Esophagus mucosa (tissue), 1 donor: ENCODE data around the gene ZC3H7A. TPM values are rescaled to one million over a fixed set of nuclear protein-coding genes. Genes with fewer than 3 reads are reported as not detected.
"Not testable (repeated sequence)": the region's sequence is repeated elsewhere in the genome, so short reads cannot be mapped to it uniquely, and the experiment has no call there.

Experiments
- ATAC-seq: fragments of 200-7000 bp; cut with Tn5 transposase; one replicate; pipeline ENCODE4 v1.9.1; 2020
- total RNA-seq: library from RNA; stranded (reverse); gene quantifications from one replicate; pipeline ENCODE4 v1.2.4, GENCODE V29; 2023
- donor health status: DM: yes; HTN: yes; CAD: no.

The ZC3H7A gene
- total RNA-seq, 1 donor from 2014 or later: 19.4 TPM

GRCh38 chr16:11800382-11800718, 3.3 kb upstream of the ZC3H7A start:
- no peak for ATAC-seq

GRCh38 chr16:11799509-11800381, 2.7 kb upstream of the ZC3H7A start:
- no peak for ATAC-seq

GRCh38 chr16:11799017-11799381, 1.9 kb upstream of the ZC3H7A start:
- no peak for ATAC-seq

DNA sequence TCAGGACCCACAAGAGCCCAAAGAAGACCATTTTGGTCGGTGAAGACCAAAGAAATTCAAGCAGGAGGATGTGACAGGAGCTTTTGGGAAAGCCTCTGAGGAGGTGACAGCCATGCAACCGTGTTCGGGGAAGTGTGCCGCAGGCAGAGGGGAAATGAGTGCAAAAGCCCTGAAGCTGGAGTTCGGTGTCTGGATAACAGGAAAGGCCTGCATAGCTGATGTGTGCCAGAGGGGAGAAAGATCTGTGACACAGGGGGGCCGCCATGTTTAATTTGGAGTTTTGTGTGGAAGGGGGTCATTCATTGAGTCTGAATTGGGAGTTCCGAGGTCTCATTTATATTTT, 870 bp upstream of the ZC3H7A start:
- ATAC-seq: no peak

DNA sequence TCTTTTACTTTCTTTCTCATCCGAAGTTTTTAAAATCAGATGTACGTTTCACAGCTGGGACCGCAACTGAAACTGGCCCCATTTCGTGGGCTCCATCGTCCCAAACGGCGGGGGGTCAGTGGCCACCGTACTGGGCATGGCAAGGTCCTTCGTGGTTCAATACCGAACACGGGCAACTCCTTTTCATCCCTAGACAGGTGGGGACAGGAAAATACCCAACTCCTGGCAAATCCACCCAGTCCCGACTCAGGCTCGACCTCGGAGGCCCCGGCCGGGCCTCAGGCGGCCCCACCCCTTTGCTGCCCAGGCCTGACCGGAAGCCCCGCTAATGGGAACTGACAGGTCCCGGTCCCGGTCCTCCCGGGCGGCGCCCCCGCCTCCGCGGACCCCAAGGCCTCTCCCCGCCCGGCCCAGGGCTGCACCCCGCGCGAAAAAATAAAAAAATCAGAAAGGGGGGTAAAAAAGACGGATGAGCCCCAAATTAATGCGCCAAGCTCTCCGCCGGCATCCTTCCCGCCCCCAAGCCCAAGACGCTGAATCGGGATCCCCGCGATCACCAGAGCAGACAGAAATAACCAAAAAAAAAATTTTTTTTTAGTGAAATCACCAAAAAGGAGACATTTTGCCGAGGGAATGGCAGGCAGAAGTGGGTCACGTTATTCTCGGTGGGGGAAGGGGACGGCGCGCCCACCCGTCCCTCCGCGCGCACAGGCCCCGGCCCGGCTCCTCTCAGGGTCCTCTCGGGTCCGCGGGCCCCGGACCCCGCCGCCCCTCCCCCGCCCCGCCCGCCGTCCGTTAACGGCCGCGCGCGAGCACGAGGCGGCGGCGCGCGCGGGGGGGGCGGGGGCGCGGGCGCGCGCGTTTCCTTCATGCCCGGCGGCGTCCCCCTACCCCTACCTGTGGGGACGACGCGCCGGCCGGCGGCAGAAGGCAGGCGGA, 562 bp downstream of the ZC3H7A start:
- ATAC-seq: no peak

GRCh38 chr16:11795887-11796226, 1.2 kb downstream of the ZC3H7A start:
- no peak for ATAC-seq

DNA sequence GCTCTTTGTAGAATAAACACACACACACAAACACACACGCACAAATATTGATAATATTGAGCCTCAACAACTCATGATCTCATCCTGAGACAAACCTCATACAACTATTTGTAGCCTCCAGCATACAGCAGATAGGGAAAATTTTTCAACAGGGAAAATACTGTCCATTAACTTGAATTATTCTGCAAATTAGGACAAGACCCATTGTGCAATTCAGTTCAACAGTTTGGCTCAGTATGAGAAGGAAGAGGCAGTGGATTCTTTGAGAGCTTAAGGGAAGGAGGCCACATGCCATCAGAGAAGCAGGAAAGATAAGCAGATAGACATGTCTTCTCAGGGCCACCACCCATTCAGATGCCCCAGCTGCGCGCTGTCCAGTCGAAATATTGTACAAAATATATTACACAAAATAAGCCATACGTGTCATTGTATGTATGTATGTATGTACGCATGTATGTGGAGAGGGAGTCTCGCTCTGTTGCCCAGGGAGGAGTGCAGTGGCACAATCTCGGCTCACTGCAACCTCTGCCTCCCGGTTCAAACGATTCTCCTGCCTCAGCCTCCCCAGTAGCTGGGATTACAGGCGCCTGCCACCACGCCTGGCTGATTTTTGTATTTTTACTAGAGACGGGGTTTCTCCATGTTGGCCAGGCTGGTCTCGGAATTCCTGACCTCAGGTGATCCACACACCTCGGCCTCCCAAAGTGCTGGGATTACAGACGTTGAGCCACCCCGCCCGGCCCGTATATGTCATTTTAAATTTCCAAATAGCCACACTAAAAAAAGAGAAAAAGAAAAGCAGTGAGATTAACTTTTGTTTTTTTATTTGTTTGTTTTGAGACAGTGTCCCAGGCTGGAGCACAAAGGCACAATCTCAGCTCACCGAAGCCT, 1.8 kb downstream of the ZC3H7A start:
- no peak for ATAC-seq

GRCh38 chr16:11794447-11794846, 2.6 kb downstream of the ZC3H7A start:
- ATAC-seq: no peak

GRCh38 chr16:11793840-11794239, 3.2 kb downstream of the ZC3H7A start:
- ATAC-seq: no peak

DNA sequence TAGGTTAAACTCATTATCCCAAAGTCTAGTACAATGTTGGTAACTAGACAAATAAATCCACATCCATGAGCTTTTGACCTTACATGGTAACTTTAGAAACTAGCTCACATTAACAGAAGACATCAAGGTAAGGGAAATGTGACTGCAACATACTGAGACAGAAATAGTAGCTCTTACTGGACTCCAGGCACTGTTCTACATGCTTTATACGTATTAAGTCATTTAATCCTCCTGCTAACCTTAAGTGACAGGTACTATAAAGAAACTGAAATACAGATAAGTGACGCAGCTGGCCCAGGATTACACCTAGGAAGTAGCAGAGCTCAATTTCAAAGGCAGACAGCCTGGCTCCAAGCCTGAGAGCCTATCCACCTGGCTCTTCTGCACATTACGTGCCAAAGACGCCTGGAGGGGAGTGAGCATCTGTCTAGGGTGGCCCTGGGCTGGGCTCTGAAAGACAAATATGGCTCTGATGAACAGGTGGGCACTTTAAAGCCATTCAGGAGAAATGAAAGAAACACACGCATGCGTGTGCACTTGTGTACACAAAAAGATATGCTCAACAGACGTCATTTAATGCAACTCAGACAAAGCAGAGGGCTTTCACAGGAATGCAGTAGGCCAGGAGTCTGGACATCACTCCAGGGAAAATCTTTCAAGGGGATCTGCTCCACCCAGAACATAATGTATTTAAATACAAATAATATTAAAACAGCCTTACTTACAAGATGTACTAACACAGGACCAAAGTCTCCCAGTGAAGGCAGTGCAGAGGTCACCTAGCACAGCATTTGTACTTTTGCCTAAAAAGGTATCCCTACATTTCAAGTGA, 4.4 kb downstream of the ZC3H7A start:
- ATAC-seq: peak; percentile 56

DNA sequence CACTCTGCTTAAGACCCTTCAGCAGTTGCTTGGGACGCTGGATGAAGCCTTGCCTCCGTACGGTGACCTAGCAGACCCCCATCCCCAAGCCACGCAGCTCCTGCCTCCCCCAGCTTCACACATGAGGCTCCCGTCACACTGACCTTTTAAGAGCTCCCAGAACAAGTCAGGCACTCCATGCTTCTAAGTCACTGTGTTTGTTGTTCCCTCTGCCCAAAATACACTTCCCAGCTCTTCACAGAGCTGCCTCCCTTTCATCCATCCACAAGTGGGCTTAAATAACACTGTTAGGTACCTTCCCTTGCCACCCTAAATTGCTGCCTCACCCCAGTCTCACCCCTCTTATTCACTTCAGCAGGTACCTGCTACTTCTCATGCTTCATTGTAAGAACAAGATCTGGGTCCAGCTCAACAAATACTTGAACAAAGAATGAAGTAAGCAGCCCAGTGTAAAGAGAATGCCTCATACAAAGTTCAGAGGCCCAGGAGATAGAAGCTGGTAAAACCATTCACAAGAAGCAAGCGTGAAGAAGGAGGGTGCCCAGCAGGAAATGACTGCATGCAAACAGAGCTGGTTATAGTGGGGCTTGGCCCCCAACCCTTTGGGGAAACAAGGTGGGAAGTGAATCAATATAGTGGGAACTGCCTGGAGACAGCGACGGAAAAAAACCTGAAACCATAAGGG, 5.8 kb downstream of the ZC3H7A start:
- ATAC-seq: no peak

DNA sequence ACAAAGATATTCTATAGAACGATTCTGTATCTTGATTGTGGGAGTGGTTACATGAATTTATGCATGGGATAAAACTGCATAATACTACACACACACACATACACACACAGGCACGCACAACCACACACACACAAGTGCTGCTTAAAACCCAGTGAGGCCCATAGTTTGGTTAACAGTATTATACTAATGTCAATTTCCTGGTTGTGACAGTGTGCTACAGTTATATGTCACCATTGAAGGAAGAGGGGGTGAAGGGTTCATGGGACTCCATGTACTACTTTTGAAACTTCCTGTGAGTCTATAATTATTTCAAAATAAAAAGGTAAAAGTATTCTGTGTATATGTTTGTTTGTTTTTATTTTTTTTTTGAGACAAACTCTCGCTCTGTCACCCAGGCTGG, 8.1 kb downstream of the ZC3H7A start:
- no peak for ATAC-seq

DNA sequence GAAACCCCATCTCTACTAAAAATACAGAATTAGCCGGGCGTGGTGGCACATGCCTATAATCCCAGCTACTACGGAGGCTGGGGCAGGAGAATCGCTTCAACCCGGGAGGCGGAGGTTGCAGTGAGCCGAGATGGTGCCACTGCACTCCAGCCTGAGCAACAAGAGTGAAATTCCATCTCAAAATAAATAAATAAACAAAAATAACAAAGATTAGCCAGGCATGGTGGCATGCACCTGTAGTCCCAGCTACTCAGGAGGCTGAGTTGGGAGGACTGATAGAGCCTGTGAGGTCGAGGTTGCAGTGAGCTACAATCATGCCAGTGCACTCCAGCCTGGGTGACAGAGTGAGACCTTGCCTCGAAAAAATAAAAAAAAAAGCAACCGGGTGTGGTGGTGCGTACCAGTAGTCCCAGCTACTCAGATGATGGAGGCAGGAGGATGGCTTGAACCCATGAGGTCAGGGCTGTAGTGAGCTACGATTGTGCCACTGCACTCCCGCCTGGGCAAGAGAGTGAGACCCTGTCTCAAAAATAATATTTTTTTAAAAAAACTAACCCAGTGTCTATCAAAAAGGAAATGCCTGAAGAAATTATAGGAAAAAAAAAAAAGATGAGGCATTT, 12.0 kb downstream of the ZC3H7A start:
- ATAC-seq: not testable (repeated sequence)

DNA sequence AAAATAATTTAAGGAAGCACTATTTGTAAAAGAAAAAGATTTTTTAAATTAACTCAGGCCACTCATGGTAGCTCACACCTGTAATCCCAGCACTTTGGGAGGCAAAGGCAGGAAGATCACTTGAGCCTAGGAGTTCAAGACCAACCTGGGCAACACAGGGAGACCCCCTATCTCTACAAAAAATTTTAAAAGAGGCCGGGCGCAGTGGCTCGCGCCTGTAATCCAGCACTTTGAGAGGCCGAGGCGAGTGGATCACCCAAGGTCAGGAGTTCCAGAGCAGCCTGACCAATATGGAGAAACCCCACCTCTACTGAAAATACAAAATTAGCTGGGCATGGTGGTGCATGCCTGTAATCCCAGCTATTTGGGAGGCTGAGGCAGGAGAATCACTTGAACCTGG, 12.7 kb downstream of the ZC3H7A start:
- ATAC-seq: not testable (repeated sequence)

DNA sequence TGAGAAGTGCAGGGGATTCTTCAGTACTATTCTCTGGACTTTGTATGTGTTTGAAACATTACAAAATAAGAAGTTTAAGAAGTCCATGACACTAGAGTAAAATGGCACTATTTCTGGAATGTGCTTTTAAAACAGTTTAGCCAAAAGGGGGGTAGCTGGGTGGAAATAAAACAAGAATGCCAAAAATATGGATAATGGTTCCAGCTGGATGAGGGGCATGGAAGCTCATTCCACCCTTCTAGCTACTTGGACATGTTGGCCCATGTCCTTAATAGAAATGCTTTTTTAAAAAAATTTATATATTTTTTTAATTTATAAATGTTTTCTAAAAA, 13.1 kb downstream of the ZC3H7A start:
- no peak for ATAC-seq

GRCh38 chr16:11783319-11784037, 13.6 kb downstream of the ZC3H7A start:
- no peak for ATAC-seq

GRCh38 chr16:11781773-11782172, 15.3 kb downstream of the ZC3H7A start:
- ATAC-seq: peak; percentile 43

GRCh38 chr16:11780991-11781680, 15.9 kb downstream of the ZC3H7A start:
- ATAC-seq: no peak

DNA sequence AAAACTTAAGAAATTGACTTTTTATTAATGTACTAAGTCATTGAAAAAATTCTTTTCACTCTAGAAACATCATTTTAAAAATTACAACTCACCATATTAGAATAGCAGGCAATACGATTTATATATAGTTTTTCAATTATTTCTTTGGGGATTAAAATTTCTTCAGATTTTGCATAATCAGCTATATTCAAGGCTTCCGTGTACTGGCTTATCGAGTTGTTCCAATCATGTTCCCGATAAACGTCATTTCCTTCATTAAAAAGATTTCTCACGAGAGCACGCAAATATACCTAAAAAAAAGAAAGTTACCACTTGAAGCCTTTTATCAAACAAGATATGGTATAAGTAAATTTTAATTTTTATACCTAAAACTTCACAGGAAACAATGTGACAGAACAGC, 18.0 kb downstream of the ZC3H7A start:
- ATAC-seq: no peak
